ENCODE measurements around the gene ALS2CL. TPM values are rescaled to one million over a fixed set of nuclear protein-coding genes. Genes with fewer than 3 reads are reported as not detected.

Gene ALS2CL
- total RNA-seq, 3 donors from 2014 or later: 28.5 to 68.1 (median 43.7) TPM

DNA sequence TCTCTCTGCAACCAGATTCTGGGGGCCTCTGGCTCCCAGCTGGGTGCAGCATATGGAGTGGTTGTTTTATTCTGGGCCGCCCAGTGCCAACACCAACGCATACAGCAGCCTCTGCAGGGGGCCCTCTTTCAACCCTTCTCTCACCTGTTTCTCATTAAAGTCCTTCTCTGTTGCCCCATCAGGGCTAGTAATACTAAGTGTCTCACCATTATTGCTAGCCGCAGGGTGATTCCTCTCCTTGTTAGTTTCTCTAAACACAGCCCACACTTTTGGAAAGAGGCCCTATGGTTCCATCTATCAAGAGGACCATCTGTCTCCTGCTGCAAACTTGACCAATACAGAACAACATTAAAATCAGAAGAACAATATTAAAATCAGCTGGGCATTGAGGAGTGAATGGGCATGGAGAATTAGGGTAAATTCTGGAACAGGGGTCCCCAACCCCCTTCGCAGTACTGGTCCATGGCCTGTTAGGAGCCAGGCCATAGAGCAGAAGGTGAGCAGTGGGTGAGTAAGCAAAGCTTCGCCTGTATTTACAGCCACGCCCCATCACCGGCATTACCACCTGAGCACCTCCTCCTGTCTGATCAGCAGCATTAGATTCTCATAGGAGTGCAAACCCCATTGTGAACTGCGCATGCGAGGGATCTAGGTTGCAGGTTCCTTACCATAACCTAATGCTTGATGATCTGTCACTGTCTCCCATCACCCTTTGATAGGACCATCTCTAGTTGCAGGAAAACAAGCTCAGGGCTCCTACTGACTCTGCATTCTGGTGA is 36.5 kb downstream of the ALS2CL start:
- no peak for DNase-seq
- TF ChIP-seq, protein P1, sequence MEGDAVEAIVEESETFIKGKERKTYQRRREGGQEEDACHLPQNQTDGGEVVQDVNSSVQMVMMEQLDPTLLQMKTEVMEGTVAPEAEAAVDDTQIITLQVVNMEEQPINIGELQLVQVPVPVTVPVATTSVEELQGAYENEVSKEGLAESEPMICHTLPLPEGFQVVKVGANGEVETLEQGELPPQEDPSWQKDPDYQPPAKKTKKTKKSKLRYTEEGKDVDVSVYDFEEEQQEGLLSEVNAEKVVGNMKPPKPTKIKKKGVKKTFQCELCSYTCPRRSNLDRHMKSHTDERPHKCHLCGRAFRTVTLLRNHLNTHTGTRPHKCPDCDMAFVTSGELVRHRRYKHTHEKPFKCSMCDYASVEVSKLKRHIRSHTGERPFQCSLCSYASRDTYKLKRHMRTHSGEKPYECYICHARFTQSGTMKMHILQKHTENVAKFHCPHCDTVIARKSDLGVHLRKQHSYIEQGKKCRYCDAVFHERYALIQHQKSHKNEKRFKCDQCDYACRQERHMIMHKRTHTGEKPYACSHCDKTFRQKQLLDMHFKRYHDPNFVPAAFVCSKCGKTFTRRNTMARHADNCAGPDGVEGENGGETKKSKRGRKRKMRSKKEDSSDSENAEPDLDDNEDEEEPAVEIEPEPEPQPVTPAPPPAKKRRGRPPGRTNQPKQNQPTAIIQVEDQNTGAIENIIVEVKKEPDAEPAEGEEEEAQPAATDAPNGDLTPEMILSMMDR (IDR thresholded peaks at IDR 0.05): no peak
- Histone ChIP-seq H3K36me3 (ENCODE audit: low read depth) (no peaks in the 10 kb centered on the region), H3K4me1 (ENCODE audit: low read depth) (no peaks in the 10 kb centered on the region), H3K9me3 (no peaks in the 10 kb centered on the region), H3K4me3 (no peak overlapping the region)
- peak; percentile 25 for ATAC-seq
- intact Hi-C loops (cut with DNase I, micrococcal nuclease): no loop called here

GRCh38 chr3:46655271-46655670 is 38.2 kb downstream of the ALS2CL start:
- no peaks in the 10 kb centered on the region for H3K36me3 ChIP-seq (ENCODE audit: low read depth)
- H3K4me3 ChIP-seq: no peak overlapping the region
- ATAC-seq: no peak
- no peak for DNase-seq
- TF ChIP-seq, protein P1 (IDR thresholded peaks at IDR 0.05): no peak
- H3K9me3 ChIP-seq: no peaks in the 10 kb centered on the region
- intact Hi-C loops (cut with DNase I, micrococcal nuclease): no loop called here
- H3K4me1 ChIP-seq (ENCODE audit: low read depth): no peaks in the 10 kb centered on the region

- ATAC-seq (no peak), DNase-seq (no peak)
- TF ChIP-seq, protein P1 (IDR thresholded peaks at IDR 0.05): no peak
These were observed 42.4 kb downstream of the ALS2CL start for GRCh38 chr3:46651084-46651483.

DNA sequence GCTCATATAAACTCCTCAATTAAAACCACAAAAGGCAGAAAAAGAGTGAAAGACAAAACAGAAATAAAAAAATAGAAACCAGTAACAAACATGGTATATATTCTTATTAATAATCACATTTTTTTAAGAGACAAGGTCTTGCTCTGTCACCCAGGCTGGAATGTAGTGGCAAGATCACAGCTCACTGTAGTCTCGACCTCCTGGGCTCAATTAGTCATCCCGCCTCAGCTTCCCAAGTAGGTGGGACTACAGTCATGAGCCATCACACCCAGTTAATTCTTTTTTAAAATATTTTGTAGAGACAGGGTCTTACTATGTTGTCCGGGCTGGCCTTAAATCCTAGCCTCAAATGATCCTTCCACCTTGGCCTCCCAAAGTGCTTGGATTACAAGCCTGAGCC is 44.0 kb downstream of the ALS2CL start:
- DNase-seq (no peak), ATAC-seq (no peak)
- TF ChIP-seq, protein P1 (IDR thresholded peaks at IDR 0.05): no peak
- H3K36me3 ChIP-seq (ENCODE audit: low read depth): no peaks in the 10 kb centered on the region
- no peaks in the 10 kb centered on the region for H3K9me3 ChIP-seq
- no peaks in the 10 kb centered on the region for H3K4me1 ChIP-seq (ENCODE audit: low read depth)
- intact Hi-C loops (cut with DNase I, micrococcal nuclease): no loop called here
- H3K4me3 ChIP-seq: no peak overlapping the region

More at GRCh38 chr3:46651084-46651483, 42.4 kb downstream of the ALS2CL start:
- Histone ChIP-seq H3K9me3 (no peaks in the 10 kb centered on the region), H3K36me3 (ENCODE audit: low read depth) (no peaks in the 10 kb centered on the region), H3K4me1 (ENCODE audit: low read depth) (no peaks in the 10 kb centered on the region), H3K4me3 (no peak overlapping the region)
- intact Hi-C loops (cut with DNase I, micrococcal nuclease): no loop called here

DNA sequence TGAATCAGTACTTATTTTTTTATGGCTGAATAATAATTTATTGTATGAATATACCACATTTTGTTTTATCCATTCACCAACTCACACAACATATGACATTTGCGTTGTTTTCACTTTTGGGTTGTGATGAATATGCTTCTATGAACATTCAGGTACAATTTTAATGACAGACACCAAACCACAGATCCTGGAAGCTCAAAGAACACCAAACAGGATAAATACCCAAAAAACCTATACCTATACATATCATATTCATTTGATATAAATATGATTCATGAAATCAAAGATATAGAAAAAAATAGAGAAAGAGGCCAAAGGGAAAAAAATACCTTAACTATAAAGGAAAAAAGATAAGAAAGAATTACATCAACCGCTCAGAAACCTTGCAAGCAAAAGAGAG is 45.4 kb downstream of the ALS2CL start:
- H3K9me3 ChIP-seq: no peaks in the 10 kb centered on the region
- DNase-seq (no peak), ATAC-seq (no peak)
- no peaks in the 10 kb centered on the region for H3K4me1 ChIP-seq (ENCODE audit: low read depth)
- no peak overlapping the region for H3K4me3 ChIP-seq
- H3K36me3 ChIP-seq (ENCODE audit: low read depth): no peaks in the 10 kb centered on the region
- TF ChIP-seq, protein P1 (IDR thresholded peaks at IDR 0.05): no peak
- intact Hi-C loops (cut with DNase I, micrococcal nuclease): no loop called here

All from mucosa of descending colon (tissue), 3 donors.